ENCODE data around the gene NAP1L4.

Gene NAP1L4

DNA sequence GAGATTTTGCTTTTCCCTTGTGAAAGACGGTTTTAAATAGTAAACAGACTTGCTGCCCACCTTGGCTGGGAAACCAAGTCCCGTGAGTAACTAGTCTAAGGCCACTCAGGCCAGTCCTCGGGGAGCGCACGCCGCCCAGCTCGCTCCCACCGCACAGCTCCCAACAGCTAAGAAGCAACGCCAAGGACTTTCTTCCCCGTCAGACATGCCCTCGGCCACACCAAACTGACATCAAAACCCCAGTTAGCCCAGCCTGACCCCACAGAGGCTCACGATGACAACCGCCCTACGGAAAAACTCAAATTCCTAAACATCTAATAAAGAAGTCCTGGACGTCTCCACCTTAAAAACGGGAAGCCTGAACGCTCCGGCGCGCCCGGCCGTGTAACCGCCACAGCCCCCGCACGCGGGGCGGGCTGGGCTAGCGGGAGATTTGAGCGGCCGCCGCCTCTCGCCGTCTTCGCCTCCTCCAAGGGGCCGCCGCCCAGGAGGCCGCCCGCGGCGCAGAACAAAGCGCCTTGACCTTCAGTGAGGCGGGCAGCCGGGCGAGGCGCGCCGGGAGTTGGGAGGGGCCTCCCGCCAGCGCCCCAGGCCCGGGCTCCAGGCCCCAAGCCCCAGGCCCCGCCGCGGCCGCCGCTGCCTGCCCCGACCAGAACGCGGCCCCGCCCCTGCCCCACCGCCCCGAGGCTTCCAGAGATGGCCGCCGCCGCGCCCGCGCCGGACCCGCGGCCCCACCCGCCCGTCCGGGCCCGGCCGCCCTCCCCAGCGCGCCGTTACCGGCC is 486 bp downstream of the NAP1L4 start:
- DNase-seq: peak; percentile 57

DNA sequence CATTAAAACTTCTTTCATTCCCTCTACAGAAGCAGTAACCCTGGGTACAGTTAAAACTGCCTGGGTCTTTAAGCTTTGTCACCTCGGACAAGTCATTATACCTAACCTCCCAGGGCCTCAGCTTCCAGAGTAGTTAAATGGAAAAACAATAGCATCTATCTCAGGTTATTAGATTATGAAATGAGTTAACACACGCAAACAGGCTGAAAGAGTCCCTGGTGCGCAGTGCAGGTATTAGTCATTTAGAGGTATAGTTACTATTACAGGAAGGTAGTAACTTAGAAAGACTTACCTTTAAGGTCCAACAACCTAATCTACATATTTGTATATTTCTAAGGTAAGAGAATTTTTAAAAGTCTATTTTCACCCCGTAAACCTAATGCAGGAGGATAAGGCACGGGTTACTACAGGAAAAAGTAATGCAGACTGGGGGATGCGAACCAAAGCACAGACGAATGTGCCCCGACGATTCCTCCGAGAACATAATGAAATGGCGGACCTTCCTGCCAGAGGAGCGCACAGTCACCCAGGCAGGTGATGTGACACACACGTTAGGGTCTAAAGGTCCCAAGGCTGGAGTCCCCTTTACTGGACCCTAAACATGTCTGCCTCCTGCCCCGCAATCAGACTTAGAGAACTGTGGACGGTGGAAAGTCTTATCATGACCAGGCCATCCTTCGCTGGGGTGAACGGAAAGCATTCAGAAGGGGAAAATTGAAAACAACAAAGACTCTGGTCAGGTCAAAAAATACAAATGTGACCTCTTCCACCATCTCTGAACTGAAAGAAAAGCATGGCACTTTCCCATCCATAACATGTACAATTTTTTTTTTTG is 1.3 kb downstream of the NAP1L4 start:
- DNase-seq: no peak

DNA sequence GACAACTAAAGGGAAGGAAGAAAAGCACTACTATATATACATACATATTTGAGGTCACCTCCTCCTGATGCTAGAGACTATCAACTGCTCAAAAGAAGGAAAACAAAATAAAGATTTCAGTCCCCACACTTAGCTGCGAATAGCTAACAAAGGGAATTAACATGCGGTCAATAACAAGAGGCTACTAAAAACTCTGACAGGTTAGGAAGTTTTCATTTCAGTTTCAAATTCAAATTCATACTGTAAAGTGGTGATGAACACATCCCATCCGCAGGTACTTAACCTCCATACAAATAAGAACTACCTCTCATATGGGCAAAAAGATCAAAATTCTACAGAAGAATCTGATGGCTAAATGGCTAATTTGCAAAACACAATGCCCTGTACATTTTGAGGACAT is 2.6 kb downstream of the NAP1L4 start:
- DNase-seq: no peak

DNA sequence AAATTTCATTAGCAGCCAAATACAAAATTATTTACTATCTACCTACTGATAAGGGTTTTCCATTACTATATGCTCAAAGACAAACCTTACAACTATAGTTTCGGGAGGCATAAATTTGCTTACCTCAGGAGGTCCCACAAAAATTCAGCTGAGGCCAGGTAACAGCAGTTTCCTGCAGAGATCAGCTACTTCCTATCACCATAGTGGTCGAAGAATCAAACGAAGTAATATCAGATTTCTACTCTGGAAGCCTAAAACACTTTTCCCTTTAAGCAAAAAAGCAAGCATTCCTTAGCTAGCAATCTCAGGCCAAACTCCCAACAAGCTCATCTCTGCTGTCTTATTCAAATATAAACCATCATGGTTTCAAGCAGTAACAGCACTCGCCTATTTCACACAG is 3.1 kb downstream of the NAP1L4 start:
- no peak for DNase-seq

DNA sequence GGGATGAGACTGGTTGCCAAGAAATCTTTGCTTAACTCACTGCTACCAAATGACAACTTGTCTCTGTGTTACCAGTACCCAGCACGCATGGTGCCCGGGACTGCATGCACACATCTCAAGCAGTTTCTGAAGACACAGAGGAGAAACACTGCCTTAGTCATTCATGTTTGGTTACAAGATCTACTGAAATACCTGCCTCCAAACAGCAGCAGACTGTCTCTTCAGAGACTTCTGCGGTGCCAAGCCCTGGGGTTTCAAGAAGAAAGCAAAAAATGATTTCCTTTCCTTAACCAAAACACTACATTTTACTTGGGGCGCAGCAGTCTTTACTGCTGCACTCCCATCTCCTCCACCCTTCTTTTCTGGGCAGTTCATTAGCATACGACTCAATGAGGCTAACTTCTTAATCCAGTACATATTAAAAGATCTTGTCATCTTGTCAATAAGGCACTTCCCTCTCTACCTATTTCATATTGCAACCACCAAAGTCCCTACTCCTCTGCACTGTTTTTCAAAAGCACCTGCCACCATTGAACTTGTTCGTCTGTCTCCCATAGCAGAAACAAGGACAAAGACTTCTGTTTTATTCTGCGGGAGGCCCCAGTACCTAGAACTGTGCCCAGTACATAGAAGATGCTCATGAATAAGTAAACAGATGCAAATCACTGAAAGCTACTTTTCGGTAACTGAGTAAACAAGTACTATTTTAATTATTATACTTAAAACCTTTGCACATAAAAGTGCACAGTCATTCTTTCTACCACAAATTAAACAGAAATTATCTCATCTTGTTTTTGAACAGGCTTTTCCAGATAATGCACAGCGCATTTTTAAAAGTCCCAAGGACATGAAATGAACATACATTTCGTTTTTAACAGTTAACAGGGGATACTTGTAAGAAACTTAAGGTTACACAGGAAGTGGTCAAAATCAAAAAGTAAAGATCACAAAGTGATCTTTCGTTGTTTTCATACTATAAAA is 4.0 kb downstream of the NAP1L4 start:
- DNase-seq: no peak

DNA sequence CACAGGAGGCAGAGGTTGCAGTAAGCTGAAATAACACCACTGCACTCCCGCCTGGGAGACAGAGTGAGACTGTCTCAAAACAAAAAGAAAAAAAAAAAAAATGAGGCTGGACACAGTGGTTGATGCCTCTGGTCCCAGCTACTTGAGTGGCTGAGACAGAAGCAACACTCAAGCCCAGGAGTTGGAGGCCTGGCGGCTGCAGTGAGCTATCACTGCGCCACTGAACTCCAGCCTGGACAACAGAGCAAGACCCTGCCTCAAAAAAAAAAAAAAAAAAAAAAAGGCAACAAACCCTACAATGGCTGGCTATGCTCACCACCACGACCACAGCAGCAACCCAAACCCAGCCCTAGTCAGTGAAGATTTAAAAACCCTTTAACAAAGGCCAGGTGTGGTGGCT is 8.2 kb downstream of the NAP1L4 start:
- DNase-seq: no peak

DNA sequence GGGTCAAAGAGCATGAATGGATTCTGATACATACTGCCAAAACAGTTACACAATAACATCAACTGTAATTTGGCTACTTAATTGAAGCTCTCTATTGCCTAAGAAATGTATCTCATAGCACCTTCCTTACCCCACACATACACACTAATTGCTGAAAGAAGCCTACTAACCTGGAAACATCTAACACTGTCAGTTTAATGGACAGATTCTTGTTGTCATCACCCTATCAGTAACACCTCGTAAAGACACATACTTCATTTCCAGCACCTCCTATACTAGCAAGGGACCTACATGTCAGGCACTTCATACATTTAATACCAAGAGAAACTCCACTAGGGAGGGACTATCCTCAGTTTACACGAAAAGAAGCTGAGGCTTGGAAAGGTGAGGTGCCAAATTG is 9.9 kb downstream of the NAP1L4 start:
- no peak for DNase-seq

DNA sequence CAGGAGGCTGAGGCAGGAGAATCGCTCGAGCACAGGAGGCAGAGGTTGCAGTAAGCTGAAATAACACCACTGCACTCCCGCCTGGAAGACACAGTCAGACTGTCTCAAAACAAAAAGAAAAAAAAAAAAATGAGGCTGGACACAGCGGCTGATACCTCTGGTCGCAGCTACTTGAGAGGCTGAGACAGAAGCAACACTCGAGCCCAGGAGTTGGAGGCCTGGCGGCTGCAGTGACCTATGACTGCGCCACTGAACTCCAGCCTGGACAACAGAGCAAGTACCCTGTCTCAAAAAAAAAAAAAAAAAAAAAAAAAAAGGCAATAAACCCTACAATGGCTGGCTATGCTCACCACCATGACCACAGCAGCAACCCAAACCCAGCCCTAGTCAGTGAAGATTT is 11.0 kb downstream of the NAP1L4 start:
- DNase-seq: no peak

DNA sequence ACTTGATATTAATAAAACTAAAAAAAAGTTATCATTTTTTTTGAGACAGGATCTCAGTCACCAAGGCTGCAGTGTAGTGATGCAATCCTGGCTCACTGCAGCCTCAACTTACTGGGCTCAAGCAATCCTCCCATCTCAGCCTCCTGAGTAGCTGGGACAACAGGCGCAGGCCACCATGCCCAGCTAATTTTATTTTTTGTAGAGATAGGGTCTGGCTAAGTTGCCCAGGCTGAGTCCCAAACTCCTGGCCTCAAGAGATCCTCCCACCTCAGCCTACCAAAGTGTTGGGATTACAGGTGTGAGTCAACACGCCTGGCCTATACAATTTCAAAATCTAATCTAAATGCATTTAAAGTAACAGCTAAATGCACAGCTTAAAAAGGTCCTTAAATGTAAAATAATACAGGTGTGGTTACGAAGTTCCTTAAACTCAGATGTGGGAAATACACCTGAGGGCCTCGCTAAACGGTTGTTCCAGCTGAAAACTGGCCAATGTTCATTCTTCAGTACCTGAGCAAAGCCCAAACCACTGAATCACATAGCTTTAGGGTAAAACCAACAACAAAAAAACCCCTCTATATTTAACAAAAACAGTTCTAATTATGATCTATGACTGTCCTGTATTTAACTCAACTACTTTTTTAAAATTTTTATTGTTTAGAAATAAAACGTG is 11.8 kb downstream of the NAP1L4 start:
- DNase-seq: no peak

DNA sequence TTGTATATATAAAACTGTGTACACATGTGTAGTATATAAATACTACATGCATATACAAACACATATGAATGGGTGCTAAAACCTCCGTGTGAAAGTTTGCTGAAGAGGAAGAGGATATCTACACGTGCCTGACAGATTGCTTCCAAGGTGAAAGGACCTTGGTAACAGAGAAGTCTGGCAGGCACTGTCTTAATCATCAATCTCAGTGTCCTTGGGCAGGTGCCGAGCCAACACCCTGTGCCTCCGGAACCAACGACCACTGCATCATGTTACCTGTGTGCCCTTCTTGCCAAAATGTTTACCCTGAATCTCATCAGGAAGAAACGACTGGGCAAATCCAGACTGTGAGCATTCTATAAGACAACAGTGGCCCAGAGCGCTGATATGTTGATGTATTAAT is 15.0 kb downstream of the NAP1L4 start:
- DNase-seq: no peak

DNA sequence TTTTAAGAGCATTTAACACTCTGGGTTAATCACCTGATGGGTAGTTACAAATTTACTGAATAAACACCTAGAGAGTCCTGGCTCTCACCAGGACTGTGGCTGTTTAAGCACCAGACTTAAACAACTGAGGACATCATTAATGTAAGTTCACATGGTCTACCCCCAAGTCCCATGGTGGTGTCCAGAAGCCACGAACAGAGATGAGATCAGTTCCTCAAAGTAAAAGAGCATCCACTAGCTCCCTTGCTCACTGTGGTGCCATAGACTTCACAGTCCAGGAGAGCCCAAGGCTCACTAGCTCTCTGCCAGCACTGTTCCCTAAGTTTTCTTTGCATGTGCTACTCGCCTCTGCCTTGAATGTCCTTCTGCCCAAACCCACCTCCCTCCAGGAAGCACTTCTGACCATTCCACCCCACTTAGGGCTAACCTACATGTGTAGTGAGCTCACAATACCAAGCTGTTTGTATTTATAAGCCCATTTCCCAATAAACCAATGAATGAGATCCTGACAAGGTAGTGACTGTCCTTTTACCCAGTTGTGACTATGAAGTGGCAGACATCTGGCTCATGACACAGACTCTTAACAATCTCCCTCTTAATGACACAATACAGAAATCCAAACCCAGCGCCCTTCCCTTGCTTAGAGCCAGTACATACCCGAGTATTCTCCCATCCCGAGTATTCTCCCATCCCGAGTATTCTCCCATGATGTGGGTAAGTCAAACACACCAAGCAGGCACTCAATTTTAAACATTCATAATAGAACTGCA is 15.7 kb downstream of the NAP1L4 start:
- DNase-seq: no peak

DNA sequence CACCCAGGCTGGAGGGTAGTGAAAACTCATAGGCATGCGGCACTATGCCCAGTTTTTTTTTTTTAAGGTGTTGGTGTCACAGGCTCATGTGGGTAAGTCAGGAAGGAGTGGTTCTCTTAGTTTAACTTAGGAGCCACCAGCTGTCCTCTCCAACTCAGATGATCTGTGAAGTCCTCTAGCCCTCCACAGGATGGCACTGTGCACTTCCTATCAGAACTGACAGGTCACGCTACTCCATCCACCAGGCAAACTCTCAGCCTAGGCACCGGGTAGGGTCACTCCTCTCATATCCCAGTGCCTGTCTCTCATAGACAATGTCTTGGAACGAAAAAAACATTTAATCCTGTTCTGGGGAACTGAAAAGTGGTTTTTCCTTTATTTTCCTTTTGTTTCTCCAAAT is 16.5 kb downstream of the NAP1L4 start:
- no peak for DNase-seq

DNA sequence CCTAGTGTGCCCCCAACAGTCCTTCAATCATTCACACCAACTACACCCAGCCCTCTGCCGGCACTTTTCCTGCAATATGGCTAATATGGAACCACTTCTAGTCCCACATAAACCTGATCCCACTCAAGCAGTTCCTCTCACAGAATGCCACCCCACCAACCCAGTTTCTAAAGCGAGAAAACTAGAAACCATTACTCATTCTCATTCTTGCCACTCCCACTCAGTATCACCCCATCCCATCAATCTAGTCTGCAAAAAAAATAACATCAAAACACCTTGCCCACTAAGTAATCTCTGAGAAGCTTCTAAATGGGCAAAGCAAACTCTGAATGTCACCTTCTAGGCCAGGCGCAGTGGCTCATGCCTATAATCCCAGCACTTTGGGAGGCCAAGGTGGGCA is 17.9 kb downstream of the NAP1L4 start:
- no peak for DNase-seq

DNA sequence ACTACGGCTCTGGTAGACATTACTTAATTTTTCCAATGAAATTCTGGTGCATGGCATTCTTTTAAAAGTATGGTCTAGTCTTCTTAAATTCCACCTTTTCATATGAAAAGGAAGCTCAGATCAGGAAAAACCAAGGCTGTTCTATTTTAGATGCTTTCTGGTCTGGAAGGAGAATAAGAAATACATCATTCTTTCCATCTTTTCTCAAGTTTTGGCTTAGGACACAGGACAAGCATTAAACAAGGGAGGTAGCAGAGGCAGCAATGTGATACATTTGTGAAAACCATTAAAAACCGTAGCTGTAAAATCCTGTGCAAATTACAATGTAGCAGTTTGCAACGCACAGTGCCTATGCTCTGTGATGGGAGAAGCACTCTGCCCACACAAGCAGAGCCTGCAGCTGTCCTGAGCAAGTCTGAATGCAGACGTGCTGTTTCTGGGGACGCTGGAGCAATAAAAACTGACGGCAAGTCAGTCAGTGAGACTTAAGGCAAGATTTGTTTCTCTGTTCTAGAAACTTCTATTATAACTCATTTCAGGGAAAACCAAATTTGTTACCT is 23.7 kb downstream of the NAP1L4 start:
- no peak for DNase-seq

DNA sequence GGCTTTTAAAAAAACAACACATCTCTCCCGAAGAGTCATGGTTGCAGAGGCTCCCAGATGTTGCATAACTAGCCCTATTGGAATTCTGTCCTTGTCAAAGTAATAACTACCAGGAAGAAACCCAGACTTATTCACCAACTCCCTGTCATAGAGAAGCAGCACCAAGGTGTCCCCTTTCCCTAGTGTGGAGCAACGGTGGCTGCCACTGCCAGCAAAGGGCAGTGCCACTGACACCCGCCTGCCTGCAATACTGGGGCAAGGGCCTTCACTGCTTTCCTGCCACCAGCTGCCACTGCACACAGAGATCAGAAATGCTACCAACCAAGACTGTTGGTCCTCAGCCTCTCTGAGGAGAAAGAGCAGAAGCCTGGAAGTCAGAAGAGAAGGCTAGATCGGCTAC is 27.3 kb downstream of the NAP1L4 start:
- DNase-seq: no peak

DNA sequence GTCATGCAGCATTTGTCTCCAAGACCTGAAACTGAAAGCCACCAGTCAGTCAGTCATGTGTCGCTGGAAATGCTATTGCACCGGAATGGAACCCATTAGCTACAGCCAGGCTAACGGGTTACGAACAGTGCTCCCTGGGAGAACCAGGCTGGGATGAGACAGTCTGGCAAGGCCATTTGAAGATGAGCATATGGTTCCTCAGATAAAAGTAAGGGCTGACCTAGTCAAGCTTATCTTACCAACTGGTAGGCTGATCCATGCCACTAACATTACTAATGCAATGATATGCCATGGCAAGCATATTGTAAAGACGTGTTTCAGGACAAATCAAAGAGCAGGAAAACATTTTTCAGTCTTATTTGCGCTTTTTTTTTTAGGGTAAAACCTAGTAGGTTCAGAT is 28.4 kb downstream of the NAP1L4 start:
- DNase-seq: no peak

DNA sequence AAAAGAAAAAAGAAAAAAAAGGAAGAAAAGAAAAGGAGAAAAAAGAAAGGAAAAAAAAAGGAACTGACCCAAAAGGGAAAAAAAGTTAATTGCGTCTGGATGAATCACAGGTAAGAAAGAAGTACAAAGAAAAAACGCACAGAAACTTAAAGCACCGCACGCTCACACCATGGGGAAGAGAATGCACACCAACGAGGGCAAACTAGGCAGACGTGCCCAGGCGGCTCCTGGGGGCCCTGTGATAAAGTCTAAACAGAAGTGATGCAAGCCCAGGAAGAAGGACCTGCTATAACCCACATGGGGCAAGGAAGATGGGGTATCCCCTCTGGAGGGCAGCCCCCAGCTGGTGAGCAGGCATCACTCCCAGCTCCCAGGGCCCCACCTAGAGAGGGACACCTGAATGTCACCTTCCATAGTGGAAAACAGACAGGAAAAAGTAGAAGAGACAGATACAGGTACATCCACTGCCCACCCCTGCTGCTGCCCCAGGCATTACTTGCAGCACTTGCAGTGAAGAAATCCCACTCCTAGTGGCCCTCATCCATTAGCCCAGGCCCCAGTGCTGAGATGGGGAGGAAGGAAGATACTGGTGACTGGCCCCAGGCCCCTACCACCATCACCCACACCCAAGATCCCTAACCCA is 28.9 kb downstream of the NAP1L4 start:
- DNase-seq: no peak

DNA sequence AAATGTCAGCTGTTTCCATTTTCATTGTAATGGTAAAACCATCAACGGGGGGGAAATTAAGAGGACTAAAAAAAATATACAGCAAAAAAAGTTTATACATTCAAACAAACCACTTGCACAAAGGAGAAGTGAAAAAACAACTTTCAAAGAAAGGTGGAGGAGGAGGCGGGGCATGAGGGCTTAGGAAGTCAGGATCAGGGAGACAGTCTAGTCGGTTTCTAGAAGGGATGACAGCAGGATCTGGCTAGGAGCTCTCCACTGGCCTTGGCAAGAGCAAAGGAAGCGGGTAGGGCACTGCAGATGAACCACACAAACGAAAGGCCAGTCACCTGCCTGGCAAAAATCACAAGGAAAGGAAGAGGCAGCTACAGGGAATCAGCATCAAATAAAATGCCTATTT is 31.0 kb downstream of the NAP1L4 start:
- DNase-seq: no peak

DNA sequence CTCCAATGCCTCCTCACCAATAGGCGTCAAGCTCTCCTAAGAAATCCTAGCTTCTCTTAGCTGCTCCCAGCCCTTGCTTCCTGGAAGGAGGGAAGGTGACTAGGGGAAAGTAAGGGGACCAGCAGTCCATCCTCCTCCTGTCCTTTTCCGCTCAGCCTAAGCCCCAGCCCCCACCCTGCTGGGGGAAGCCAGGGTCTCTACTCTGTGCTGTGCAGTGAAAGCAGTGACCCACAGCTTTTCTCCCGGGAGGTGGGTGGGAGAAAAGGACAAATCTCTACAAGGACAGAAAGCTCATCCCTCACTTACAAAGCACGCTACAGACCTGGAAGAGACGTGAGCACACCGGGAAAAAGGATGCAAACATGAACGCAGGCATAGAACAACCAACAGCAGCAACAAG is 32.0 kb downstream of the NAP1L4 start:
- no peak for DNase-seq

DNA sequence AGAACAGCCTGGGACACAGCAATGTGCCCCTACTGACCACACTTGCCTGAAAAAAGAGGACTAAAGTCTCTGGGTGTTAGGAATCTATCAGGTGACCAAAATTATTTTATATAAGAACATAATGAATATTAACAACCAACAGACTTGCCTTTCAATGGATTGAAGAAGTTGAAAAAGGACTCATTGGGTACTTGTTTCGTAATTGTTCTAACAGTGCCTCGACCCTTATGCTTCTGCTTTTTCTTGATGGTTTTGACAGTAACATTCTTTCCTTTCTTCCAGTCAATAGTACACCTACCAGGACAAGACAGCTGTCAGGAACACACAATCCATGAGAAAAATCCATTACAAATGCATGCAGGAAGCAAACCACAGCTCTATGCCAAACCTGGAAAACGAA is 33.9 kb downstream of the NAP1L4 start:
- DNase-seq: no peak

DNA sequence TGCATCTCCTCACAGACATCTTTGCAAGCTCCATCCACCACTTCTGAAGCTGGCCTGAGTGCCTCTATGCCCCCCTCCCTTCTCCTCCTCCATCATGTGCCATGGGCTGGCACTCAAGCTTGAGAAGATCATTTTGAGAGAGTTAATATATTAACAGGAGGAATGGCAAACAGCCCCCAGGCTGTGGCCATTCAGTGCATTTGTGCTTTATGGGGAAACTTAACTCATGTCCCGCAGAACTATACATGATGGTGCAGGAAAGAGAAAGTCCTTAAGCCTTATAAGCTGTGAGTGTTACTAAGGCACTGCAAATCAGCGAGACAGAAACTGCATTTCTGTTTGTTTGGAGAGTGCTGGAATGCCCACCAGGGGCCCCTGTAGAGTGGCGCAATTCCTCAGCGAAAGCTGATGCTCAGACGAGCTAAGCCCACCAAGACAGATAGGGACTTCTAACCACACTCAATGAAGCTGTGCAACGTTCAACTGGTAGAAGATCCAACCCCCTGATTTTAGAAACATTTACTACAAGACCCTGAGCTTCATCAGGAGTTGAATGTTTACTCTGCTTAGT is 36.1 kb downstream of the NAP1L4 start:
- DNase-seq: no peak

Measured in NCI-H226 (cell line).